ENCODE measurements around the gene CCZ1B.
"Not testable (repeated sequence)": the region's sequence is repeated elsewhere in the genome, so short reads cannot be mapped to it uniquely, and the experiment has no call there.

Gene CCZ1B

GRCh38 chr7:6749335-6749734 lies 76.7 kb downstream of the CCZ1B start:
- in situ Hi-C loops (cut with HindIII; ENCODE audit: low sequenced_read_pairs), result not testable (repeated sequence)
